Measurements from ENCODE around the gene NANOS2. TPM values are rescaled to one million over a fixed set of nuclear protein-coding genes. Genes with fewer than 3 reads are reported as not detected.

Gene NANOS2
- total and polyA plus RNA-seq, 2 of the 13 experiments (the other 11 are each of a cell fraction or from before 2014, with no cell fraction given): not detected

DNA sequence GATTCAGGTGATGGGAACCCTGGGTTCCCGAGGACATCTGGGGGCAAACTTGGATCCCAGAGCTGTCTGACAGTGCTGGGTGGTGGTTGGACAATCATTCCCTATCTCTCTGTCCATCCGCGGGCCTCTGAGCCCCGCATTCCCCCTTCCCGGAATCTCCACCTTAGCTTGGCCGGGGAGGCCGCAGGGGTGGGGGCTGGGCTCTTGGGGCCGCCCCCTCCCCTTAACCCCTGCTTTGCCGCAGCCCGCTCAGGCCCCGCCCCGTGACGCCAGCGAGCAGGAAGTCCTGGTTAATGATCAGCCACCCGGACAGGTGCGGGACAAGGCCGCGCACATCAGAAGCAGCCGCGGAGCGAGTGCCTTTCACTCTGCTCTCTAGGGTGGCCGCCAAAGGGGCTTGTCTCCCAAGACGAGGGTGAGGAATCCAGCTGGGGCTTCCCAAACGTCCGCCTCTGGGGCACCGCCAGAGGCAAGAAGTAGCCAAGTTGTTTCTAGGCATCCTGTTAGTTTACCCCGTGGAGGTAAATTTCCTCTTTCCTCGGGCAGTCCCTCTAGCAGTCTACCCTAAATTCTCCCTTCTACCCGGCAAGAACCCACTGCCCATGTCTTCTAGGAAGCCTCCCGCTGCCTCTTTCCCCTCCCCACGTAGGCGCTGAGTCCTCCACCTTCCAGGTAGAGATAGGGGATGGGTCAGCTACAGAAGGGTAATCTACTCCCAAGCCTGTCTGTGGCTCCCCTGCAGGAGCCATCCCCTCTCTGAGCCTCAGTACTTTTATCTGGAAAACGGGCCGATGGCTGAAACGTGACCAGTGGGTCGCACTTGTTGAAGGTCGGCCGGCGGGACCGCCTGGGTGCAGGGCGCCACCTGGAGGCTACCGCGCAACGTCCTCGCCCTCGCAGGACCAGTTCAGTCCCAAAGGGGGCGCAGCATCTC, 31.7 kb downstream of the NANOS2 start (continued):
- TF ChIP-seq, protein P1, sequence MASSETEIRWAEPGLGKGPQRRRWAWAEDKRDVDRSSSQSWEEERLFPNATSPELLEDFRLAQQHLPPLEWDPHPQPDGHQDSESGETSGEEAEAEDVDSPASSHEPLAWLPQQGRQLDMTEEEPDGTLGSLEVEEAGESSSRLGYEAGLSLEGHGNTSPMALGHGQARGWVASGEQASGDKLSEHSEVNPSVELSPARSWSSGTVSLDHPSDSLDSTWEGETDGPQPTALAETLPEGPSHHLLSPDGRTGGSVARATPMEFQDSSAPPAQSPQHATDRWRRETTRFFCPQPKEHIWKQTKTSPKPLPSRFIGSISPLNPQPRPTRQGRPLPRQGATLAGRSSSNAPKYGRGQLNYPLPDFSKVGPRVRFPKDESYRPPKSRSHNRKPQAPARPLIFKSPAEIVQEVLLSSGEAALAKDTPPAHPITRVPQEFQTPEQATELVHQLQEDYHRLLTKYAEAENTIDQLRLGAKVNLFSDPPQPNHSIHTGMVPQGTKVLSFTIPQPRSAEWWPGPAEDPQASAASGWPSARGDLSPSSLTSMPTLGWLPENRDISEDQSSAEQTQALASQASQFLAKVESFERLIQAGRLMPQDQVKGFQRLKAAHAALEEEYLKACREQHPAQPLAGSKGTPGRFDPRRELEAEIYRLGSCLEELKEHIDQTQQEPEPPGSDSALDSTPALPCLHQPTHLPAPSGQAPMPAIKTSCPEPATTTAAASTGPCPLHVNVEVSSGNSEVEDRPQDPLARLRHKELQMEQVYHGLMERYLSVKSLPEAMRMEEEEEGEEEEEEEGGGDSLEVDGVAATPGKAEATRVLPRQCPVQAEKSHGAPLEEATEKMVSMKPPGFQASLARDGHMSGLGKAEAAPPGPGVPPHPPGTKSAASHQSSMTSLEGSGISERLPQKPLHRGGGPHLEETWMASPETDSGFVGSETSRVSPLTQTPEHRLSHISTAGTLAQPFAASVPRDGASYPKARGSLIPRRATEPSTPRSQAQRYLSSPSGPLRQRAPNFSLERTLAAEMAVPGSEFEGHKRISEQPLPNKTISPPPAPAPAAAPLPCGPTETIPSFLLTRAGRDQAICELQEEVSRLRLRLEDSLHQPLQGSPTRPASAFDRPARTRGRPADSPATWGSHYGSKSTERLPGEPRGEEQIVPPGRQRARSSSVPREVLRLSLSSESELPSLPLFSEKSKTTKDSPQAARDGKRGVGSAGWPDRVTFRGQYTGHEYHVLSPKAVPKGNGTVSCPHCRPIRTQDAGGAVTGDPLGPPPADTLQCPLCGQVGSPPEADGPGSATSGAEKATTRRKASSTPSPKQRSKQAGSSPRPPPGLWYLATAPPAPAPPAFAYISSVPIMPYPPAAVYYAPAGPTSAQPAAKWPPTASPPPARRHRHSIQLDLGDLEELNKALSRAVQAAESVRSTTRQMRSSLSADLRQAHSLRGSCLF (CRISPR knock-in tag; IDR thresholded peaks at IDR 0.05; ENCODE audit: borderline replicate concordance): no peak
- TF ChIP-seq KLF13 (CRISPR knock-in tag; IDR thresholded peaks at IDR 0.05): no peak
- peak; percentile 95 for TF ChIP-seq ARNTL (CRISPR knock-in tag; IDR thresholded peaks at IDR 0.05)
- TF ChIP-seq HIVEP1 (CRISPR knock-in tag; IDR thresholded peaks at IDR 0.05): peak; percentile 92
- TF ChIP-seq, protein P2, sequence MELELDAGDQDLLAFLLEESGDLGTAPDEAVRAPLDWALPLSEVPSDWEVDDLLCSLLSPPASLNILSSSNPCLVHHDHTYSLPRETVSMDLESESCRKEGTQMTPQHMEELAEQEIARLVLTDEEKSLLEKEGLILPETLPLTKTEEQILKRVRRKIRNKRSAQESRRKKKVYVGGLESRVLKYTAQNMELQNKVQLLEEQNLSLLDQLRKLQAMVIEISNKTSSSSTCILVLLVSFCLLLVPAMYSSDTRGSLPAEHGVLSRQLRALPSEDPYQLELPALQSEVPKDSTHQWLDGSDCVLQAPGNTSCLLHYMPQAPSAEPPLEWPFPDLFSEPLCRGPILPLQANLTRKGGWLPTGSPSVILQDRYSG (CRISPR knock-in tag; IDR thresholded peaks at IDR 0.05): no peak
- TF ChIP-seq, protein P3, sequence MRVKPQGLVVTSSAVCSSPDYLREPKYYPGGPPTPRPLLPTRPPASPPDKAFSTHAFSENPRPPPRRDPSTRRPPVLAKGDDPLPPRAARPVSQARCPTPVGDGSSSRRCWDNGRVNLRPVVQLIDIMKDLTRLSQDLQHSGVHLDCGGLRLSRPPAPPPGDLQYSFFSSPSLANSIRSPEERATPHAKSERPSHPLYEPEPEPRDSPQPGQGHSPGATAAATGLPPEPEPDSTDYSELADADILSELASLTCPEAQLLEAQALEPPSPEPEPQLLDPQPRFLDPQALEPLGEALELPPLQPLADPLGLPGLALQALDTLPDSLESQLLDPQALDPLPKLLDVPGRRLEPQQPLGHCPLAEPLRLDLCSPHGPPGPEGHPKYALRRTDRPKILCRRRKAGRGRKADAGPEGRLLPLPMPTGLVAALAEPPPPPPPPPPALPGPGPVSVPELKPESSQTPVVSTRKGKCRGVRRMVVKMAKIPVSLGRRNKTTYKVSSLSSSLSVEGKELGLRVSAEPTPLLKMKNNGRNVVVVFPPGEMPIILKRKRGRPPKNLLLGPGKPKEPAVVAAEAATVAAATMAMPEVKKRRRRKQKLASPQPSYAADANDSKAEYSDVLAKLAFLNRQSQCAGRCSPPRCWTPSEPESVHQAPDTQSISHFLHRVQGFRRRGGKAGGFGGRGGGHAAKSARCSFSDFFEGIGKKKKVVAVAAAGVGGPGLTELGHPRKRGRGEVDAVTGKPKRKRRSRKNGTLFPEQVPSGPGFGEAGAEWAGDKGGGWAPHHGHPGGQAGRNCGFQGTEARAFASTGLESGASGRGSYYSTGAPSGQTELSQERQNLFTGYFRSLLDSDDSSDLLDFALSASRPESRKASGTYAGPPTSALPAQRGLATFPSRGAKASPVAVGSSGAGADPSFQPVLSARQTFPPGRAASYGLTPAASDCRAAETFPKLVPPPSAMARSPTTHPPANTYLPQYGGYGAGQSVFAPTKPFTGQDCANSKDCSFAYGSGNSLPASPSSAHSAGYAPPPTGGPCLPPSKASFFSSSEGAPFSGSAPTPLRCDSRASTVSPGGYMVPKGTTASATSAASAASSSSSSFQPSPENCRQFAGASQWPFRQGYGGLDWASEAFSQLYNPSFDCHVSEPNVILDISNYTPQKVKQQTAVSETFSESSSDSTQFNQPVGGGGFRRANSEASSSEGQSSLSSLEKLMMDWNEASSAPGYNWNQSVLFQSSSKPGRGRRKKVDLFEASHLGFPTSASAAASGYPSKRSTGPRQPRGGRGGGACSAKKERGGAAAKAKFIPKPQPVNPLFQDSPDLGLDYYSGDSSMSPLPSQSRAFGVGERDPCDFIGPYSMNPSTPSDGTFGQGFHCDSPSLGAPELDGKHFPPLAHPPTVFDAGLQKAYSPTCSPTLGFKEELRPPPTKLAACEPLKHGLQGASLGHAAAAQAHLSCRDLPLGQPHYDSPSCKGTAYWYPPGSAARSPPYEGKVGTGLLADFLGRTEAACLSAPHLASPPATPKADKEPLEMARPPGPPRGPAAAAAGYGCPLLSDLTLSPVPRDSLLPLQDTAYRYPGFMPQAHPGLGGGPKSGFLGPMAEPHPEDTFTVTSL (CRISPR knock-in tag; IDR thresholded peaks at IDR 0.05; ENCODE audit: borderline replicate concordance): peak; percentile 48; the same call in 1 of the 2 replicates
- TF ChIP-seq BRD4 (CRISPR knock-in tag; IDR thresholded peaks at IDR 0.05): peak; percentile 52
- no peak for TF ChIP-seq ZNF225 (CRISPR knock-in tag; IDR thresholded peaks at IDR 0.05)
- TF ChIP-seq, protein P4, sequence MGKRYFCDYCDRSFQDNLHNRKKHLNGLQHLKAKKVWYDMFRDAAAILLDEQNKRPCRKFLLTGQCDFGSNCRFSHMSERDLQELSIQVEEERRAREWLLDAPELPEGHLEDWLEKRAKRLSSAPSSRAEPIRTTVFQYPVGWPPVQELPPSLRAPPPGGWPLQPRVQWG (CRISPR knock-in tag; IDR thresholded peaks at IDR 0.05; ENCODE audit: borderline replicate concordance, low read depth): no peak
- TF ChIP-seq, protein P5, sequence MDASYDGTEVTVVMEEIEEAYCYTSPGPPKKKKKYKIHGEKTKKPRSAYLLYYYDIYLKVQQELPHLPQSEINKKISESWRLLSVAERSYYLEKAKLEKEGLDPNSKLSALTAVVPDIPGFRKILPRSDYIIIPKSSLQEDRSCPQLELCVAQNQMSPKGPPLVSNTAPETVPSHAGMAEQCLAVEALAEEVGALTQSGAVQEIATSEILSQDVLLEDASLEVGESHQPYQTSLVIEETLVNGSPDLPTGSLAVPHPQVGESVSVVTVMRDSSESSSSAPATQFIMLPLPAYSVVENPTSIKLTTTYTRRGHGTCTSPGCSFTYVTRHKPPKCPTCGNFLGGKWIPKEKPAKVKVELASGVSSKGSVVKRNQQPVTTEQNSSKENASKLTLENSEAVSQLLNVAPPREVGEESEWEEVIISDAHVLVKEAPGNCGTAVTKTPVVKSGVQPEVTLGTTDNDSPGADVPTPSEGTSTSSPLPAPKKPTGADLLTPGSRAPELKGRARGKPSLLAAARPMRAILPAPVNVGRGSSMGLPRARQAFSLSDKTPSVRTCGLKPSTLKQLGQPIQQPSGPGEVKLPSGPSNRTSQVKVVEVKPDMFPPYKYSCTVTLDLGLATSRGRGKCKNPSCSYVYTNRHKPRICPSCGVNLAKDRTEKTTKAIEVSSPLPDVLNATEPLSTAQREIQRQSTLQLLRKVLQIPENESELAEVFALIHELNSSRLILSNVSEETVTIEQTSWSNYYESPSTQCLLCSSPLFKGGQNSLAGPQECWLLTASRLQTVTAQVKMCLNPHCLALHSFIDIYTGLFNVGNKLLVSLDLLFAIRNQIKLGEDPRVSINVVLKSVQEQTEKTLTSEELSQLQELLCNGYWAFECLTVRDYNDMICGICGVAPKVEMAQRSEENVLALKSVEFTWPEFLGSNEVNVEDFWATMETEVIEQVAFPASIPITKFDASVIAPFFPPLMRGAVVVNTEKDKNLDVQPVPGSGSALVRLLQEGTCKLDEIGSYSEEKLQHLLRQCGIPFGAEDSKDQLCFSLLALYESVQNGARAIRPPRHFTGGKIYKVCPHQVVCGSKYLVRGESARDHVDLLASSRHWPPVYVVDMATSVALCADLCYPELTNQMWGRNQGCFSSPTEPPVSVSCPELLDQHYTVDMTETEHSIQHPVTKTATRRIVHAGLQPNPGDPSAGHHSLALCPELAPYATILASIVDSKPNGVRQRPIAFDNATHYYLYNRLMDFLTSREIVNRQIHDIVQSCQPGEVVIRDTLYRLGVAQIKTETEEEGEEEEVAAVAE (CRISPR knock-in tag; IDR thresholded peaks at IDR 0.05; ENCODE audit: borderline replicate concordance): peak; percentile 73

Data from HepG2 (cell line).